ENCODE results near the gene ESR1. TPM values are rescaled to one million over a fixed set of nuclear protein-coding genes. Genes with fewer than 3 reads are reported as not detected.

ESR1 gene
- total RNA-seq, 2 experiments from 2014 or later, result 0.38 to 0.79 TPM

- Mint-ChIP-seq H3K36me3 (ENCODE audit: low read depth) (no peaks in the 10 kb centered on the region), H3K4me3 (no peak overlapping the region), H3K4me1 (ENCODE audit: low read depth) (no peaks in the 10 kb centered on the region), H3K27ac (no peak overlapping the region), H3K27me3 (peaks cover 2% of the 10 kb centered on the region), H3K9me3 (peaks cover 9% of the 10 kb centered on the region)
- DNase-seq (no peak), ATAC-seq (no peak)
- intact Hi-C loops (cut with micrococcal nuclease), result no loop called here
- ChIA-PET POLR2A (no interaction called here), CTCF (no interaction called here)
- TF ChIP-seq CTCF (IDR thresholded peaks at IDR 0.05), result no peak
Measured at GRCh38 chr6:151869787-151870186, 62.3 kb downstream of the ESR1 start.

- ChIA-PET POLR2A (no interaction called here), CTCF (no interaction called here)
- Mint-ChIP-seq H3K4me1 (ENCODE audit: low read depth) (no peaks in the 10 kb centered on the region), H3K4me3 (no peak overlapping the region), H3K27me3 (peaks cover 2% of the 10 kb centered on the region), H3K27ac (no peak overlapping the region), H3K9me3 (peaks cover 5% of the 10 kb centered on the region), H3K36me3 (ENCODE audit: low read depth) (no peaks in the 10 kb centered on the region)
- ATAC-seq (no peak), DNase-seq (no peak)
- TF ChIP-seq CTCF (IDR thresholded peaks at IDR 0.05), result no peak
- intact Hi-C loops (cut with micrococcal nuclease), result no loop called here
Measured at GRCh38 chr6:151870375-151870774, 62.9 kb downstream of the ESR1 start.

DNA sequence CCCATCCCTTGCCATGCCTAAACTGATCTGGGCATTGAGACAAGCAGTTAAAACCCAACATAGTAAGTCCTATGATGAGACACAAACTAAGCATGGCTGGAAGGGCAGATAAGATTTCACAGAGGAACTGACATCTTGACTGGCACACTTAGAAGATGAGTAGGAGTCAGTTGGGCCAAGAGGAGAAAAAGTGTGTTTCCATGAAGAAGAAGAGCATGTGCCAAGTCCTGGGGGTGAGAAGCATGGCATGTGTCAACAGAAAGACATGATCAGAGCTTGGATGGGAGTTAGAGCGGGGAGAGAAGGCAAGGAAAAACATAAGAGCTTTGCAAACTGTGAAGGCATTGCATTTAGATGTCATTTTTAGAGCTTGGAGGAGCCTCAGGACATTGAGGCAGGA is 68.0 kb downstream of the ESR1 start:
- intact Hi-C loops (cut with micrococcal nuclease), result no loop called here
- no peaks in the 10 kb centered on the region for H3K9me3 Mint-ChIP-seq
- POLR2A ChIA-PET, result no interaction called here
- no peak overlapping the region for H3K4me3 Mint-ChIP-seq
- no peak for TF ChIP-seq CTCF (IDR thresholded peaks at IDR 0.05)
- ATAC-seq (no peak), DNase-seq (no peak)
- no peaks in the 10 kb centered on the region for H3K36me3 Mint-ChIP-seq (ENCODE audit: low read depth)
- H3K27me3 Mint-ChIP-seq, result no peaks in the 10 kb centered on the region
- CTCF ChIA-PET, result no interaction called here
- no peaks in the 10 kb centered on the region for H3K4me1 Mint-ChIP-seq (ENCODE audit: low read depth)
- H3K27ac Mint-ChIP-seq, result no peak overlapping the region

- no peak for ATAC-seq
- DNase-seq, result no peak
- Mint-ChIP-seq H3K27me3 (no peaks in the 10 kb centered on the region), H3K4me3 (no peak overlapping the region), H3K9me3 (no peaks in the 10 kb centered on the region), H3K36me3 (ENCODE audit: low read depth) (no peaks in the 10 kb centered on the region), H3K4me1 (ENCODE audit: low read depth) (no peaks in the 10 kb centered on the region), H3K27ac (no peak overlapping the region)
- intact Hi-C loops (cut with micrococcal nuclease), result no loop called here
- TF ChIP-seq CTCF (IDR thresholded peaks at IDR 0.05), result no peak
- POLR2A ChIA-PET, result no interaction called here
- CTCF ChIA-PET, result no interaction called here
Measured at GRCh38 chr6:151876122-151876521, 68.6 kb downstream of the ESR1 start.

DNA sequence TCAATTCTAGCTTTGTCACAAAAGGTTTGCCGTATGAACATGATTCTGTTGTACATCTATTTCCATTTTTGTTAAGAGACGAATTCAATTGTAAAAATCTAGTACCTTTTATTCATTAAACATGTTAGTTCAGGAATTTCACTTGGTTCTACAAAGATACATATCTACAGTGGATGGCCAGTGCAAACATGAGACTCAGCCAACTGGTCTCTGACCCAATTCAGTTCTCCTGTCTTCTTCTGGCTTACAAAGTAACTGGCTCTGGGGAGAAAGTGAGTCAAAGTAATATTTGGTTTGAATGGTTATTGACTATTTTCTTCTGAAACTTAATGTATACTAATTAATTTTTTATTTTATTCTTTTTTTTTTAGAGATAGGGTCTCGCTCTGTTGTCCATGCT is 70.0 kb downstream of the ESR1 start:
- ATAC-seq (no peak), DNase-seq (no peak)
- Mint-ChIP-seq H3K9me3 (no peaks in the 10 kb centered on the region), H3K36me3 (ENCODE audit: low read depth) (no peaks in the 10 kb centered on the region), H3K4me3 (no peak overlapping the region), H3K4me1 (ENCODE audit: low read depth) (no peaks in the 10 kb centered on the region), H3K27me3 (no peaks in the 10 kb centered on the region), H3K27ac (no peak overlapping the region)
- TF ChIP-seq CTCF (IDR thresholded peaks at IDR 0.05), result no peak
- CTCF ChIA-PET, result no interaction called here
- POLR2A ChIA-PET, result no interaction called here
- intact Hi-C loops (cut with micrococcal nuclease), result no loop called here
